A673 (cell line): ENCODE measurements around the gene GOLGA5. TPM values are rescaled to one million over a fixed set of nuclear protein-coding genes. Genes with fewer than 3 reads are reported as not detected.
"Not testable (repeated sequence)": the region's sequence is repeated elsewhere in the genome, so short reads cannot be mapped to it uniquely, and the experiment has no call there.

Experiments used
- BruUV-seq: library from RNA; stranded (reverse); fragments of 400-500 nt; replicated peaks from 2 replicates; lab custom pipeline; 2021; lab: Mats Ljungman, UMichigan
- CTCF ChIA-PET: fragments of 300-600 bp; sonication (Branson Sonifier 250); formaldehyde crosslinking; loops from one replicate; lab custom pipeline; 2022; ENCODE audit warnings: antibody characterized with exemption; lab: Charles Lee
- POLR2A ChIA-PET: fragments of 300-600 bp; sonication (Branson Sonifier 250); formaldehyde crosslinking; loops from one replicate; lab custom pipeline; 2022; ENCODE audit warnings: antibody characterized with exemption; ENCODE audit not compliant: low non-redundant PET; lab: Charles Lee
- DNase-seq: peaks from one replicate; pipeline ENCODE4 v3.0.0-alpha.2; 2015; ENCODE audit warnings: low spot score
- H3K27ac ChIP-seq: fragments of 200-600 bp; sonication (generic); 2 replicates; pipeline ENCODE4 v1.5.1; 2016; ENCODE audit warnings: mixed run types, low read depth, mild to moderate bottlenecking, mixed read lengths, antibody characterized with exemption, low read length; ENCODE audit not compliant: poor library complexity, severe bottlenecking
- H3K27me3 ChIP-seq: fragments of 200-600 bp; sonication (generic); replicated peaks from 2 replicates; pipeline ENCODE4 v1.6.1; 2017; ENCODE audit warnings: mixed run types, low read depth, mild to moderate bottlenecking, mixed read lengths, antibody characterized with exemption, low read length; ENCODE audit not compliant: insufficient read depth, poor library complexity
- H3K36me3 ChIP-seq: fragments of 200-600 bp; sonication (generic); 2 replicates; pipeline ENCODE4 v1.6.1; 2016; ENCODE audit warnings: mixed run types, mild to moderate bottlenecking, mixed read lengths, antibody characterized with exemption, low read length; ENCODE audit not compliant: insufficient read depth, poor library complexity, severe bottlenecking
- H3K4me1 ChIP-seq: fragments of 200-600 bp; sonication (generic); 2 replicates; pipeline ENCODE4 v1.6.1; 2017; ENCODE audit warnings: mixed run types, mild to moderate bottlenecking, mixed read lengths, antibody characterized with exemption, low read length; ENCODE audit not compliant: insufficient read depth, poor library complexity, severe bottlenecking
- H3K4me3 ChIP-seq: fragments of 200-600 bp; sonication (generic); 2 replicates; pipeline ENCODE4 v1.5.1; 2016; ENCODE audit warnings: low read depth, mixed run types, mild to moderate bottlenecking, mixed read lengths, low read length; ENCODE audit not compliant: poor library complexity, severe bottlenecking
- H3K9me3 ChIP-seq: fragments of 200-600 bp; sonication (generic); 2 replicates; pipeline ENCODE4 v1.6.1; 2016; ENCODE audit warnings: mixed run types, low read depth, mild to moderate bottlenecking, mixed read lengths, antibody characterized with exemption, low read length; ENCODE audit not compliant: poor library complexity, severe bottlenecking
- CTCF ChIP-seq: fragments of 300-800, 200-600 bp; sonication (generic); conservative IDR thresholded peaks from 2 replicates; pipeline ENCODE4 v1.5.1; 2017; ENCODE audit warnings: low read depth, mild to moderate bottlenecking, antibody characterized with exemption, low read length, moderate library complexity, mixed read lengths
- EZH2 ChIP-seq: fragments of 200-600 bp; sonication (generic); IDR thresholded peaks from 2 replicates; pipeline ENCODE4 v1.6.1; 2017; ENCODE audit warnings: borderline replicate concordance, low read depth, mild to moderate bottlenecking, mixed read lengths, antibody characterized with exemption, low read length; ENCODE audit not compliant: poor library complexity, severe bottlenecking
- intact Hi-C: fragments of 100-400 bp; cut with micrococcal nuclease; formaldehyde crosslinking; loops from one replicate; pipeline ENCODE4 v1.10.0; 2022; ENCODE audit not compliant: unreplicated experiment
- total RNA-seq: library from RNA; stranded (reverse); gene quantifications from 2 replicates; pipeline ENCODE4 v1.2.3, GENCODE V29; 2021

GOLGA5 gene
- total RNA-seq, 1 experiment from 2014 or later = 21.3 TPM

- H3K4me1 ChIP-seq = no peaks in the 10 kb centered on the region
- DNase-seq = no peak
These were observed 8.6 kb downstream of the GOLGA5 start for GRCh38 chr14:92802678-92803077.

DNA sequence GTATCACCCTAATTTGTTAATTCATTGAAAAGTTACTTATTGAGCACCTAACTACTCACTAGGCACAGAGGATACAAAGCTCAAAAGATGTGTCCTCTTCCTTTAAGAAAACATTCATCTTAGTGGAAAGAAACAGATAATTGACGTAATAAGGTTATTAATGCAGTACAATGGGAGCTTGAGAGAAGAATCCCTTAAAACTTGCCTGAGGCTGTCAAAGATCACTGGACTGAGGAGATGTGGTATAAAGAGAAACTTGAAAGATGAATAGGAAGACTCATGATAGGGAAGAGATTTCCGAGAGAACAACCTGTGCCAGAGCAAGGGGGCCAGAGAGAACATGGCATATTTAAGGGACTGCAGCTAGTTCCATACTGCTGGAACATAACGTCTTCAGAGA lies 19.1 kb downstream of the GOLGA5 start:
- POLR2A ChIA-PET = no interaction called here
- H3K27ac ChIP-seq = no peak overlapping the region
- TF ChIP-seq EZH2 = no peak
- no peak for TF ChIP-seq CTCF
- intact Hi-C loops = no loop called here
- CTCF ChIA-PET = no interaction called here
- no peak overlapping the region for H3K4me3 ChIP-seq
- H3K27me3 ChIP-seq = no peaks in the 10 kb centered on the region
- no peaks in the 10 kb centered on the region for H3K9me3 ChIP-seq
- H3K4me1 ChIP-seq = no peaks in the 10 kb centered on the region
- BruUV-seq = no TSS peak
- H3K36me3 ChIP-seq = peaks cover 81% of the 10 kb centered on the region
- DNase-seq = no peak

More at GRCh38 chr14:92802678-92803077, 8.6 kb downstream of the GOLGA5 start:
- no TSS peak for BruUV-seq
- CTCF ChIA-PET = no interaction called here
- TF ChIP-seq CTCF (no peak), EZH2 (no peak)
- Histone ChIP-seq H3K36me3 (peaks cover 30% of the 10 kb centered on the region), H3K27me3 (no peaks in the 10 kb centered on the region), H3K9me3 (no peaks in the 10 kb centered on the region), H3K27ac (no peak overlapping the region), H3K4me3 (no peak overlapping the region)
- POLR2A ChIA-PET = no interaction called here
- intact Hi-C loops = no loop called here

GRCh38 chr14:92819011-92819597 lies 25.0 kb downstream of the GOLGA5 start:
- no peak overlapping the region for H3K4me3 ChIP-seq
- POLR2A ChIA-PET = no interaction called here
- no peak for TF ChIP-seq EZH2
- no peak for TF ChIP-seq CTCF
- no peaks in the 10 kb centered on the region for H3K27me3 ChIP-seq
- H3K36me3 ChIP-seq = peaks cover 76% of the 10 kb centered on the region
- CTCF ChIA-PET = no interaction called here
- no peak overlapping the region for H3K27ac ChIP-seq
- BruUV-seq = no TSS peak
- intact Hi-C loops = no loop called here
- H3K4me1 ChIP-seq = no peaks in the 10 kb centered on the region
- DNase-seq = no peak
- H3K9me3 ChIP-seq = no peaks in the 10 kb centered on the region

DNA sequence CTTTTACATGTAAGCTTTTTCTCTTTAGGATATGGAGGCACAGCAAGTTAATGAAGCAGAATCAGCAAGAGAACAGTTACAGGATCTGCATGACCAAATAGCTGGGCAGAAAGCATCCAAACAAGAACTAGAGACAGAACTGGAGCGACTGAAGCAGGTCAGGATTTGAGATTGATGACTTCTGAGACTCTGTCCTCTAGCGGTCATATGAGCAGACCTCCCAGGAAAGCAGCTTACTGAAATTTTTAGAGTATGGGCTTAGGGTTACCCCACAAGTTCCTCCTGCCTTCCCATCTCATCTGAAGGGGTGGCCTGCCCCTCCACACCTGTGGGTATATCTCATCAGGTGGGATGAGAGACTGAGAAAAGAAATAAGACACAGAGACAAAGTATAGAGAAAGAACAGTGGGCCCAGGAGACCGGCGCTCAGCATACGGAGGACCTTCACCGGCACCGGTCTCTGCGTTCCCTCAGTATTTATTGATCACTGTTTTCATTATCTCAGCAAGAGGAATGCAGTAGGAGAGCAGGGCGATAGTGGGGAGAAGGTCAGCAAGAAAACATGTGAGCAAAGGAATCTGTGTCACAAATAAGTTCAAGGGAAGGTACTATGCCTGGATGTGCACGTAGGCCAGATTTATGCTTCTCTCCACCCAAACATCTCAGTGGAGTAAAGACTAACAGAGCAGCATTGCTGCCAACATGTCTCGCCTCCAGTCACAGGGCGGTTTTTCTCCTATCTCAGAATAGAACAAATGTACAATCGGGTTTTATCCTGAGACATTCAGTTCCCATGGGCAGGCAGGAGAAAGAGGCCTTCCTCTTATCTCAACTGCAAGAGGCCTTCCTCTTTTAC lies 25.8 kb downstream of the GOLGA5 start:
- BruUV-seq, CTCF ChIA-PET, H3K27me3 ChIP-seq, H3K4me1 ChIP-seq, POLR2A ChIA-PET, DNase-seq, intact Hi-C loops, H3K9me3 ChIP-seq, H3K4me3 ChIP-seq, H3K27ac ChIP-seq: not testable (repeated sequence)
- peaks cover 77% of the 10 kb centered on the region for H3K36me3 ChIP-seq

- BruUV-seq, H3K4me3 ChIP-seq, CTCF ChIA-PET, POLR2A ChIA-PET, H3K27me3 ChIP-seq, H3K9me3 ChIP-seq, H3K4me1 ChIP-seq, DNase-seq, intact Hi-C loops, H3K27ac ChIP-seq: not testable (repeated sequence)
- H3K36me3 ChIP-seq = peaks cover 78% of the 10 kb centered on the region
These were observed 26.4 kb downstream of the GOLGA5 start for GRCh38 chr14:92820536-92820840.
